HEK293 (cell line): ENCODE measurements around the gene KLF4.

Experiments used
- CTCF ChIA-PET: fragments of 350-600 bp; formaldehyde crosslinking; extraction: SDS; loops from one replicate; lab custom pipeline; 2021; ENCODE audit warnings: antibody characterized with exemption; lab: Yijun Ruan, JAX
- POLR2A ChIA-PET: fragments of 300-600 bp; formaldehyde crosslinking; extraction: SDS; loops from one replicate; lab custom pipeline; 2020; ENCODE audit warnings: antibody characterized with exemption, inconsistent platforms; lab: Yijun Ruan, JAX
- H3K27ac ChIP-seq: fragments of 200-500 bp; sonication (Bioruptor generic); 2 replicates; pipeline ENCODE4 v1.5.1; 2014; ENCODE audit warnings: low read depth, low read length, control low read depth, inconsistent platforms; ENCODE audit errors: extremely low read depth
- H3K36me3 ChIP-seq, 2 experiments: fragments of 200-500 bp in 1 of 2; sonication (Bioruptor generic) in 1 of 2; 1 replicate in 1 of 2; 2 replicates in 1 of 2; pipeline ENCODE4 v1.5.1; 2014 to 2017; ENCODE audit warnings: inconsistent platforms in 2 of 2, low read length in 2 of 2; ENCODE audit not compliant: control insufficient read depth in 2 of 2, insufficient read depth in 1 of 2
- H3K4me1 ChIP-seq: fragments of 200-500 bp; sonication (Bioruptor generic); 2 replicates; pipeline ENCODE4 v1.5.1; 2014; ENCODE audit warnings: mild to moderate bottlenecking, low read length, inconsistent platforms; ENCODE audit not compliant: control insufficient read depth, insufficient read depth
- H3K4me3 ChIP-seq: 2 replicates; pipeline ENCODE4 v1.5.1; 2011; ENCODE audit warnings: low read depth, mild to moderate bottlenecking, control low read depth, low read length, moderate library complexity
- H3K9me3 ChIP-seq: fragments of 200-500 bp; sonication (Bioruptor generic); 2 replicates; pipeline ENCODE4 v1.5.1; 2014; ENCODE audit warnings: low read depth, low read length, inconsistent platforms; ENCODE audit not compliant: control insufficient read depth, insufficient read depth
- GLI2 ChIP-seq: fragments of 450-650 bp; formaldehyde crosslinking; IDR thresholded peaks from 2 replicates; pipeline ENCODE4; 2017; ENCODE audit warnings: missing biosample characterization, missing genetic modification characterization, low read depth, borderline replicate concordance
- OVOL3 ChIP-seq: fragments of 450-650 bp; formaldehyde crosslinking; IDR thresholded peaks from 2 replicates; pipeline ENCODE4 v1.5.1; 2016; ENCODE audit warnings: missing biosample characterization, missing genetic modification characterization
- REST ChIP-seq: fragments of 450-650 bp; formaldehyde crosslinking; IDR thresholded peaks from 2 replicates; pipeline ENCODE4 v1.5.1; 2016; ENCODE audit warnings: missing biosample characterization, missing genetic modification characterization
- ZNF24 ChIP-seq: fragments of 450-650 bp; formaldehyde crosslinking; IDR thresholded peaks from 2 replicates; pipeline ENCODE4 v1.5.1; 2016; ENCODE audit warnings: missing biosample characterization, missing genetic modification characterization
- ZNF416 ChIP-seq: fragments of 450-650 bp; formaldehyde crosslinking; IDR thresholded peaks from 2 replicates; pipeline ENCODE4 v1.5.1; 2016; ENCODE audit warnings: missing biosample characterization, missing genetic modification characterization
- ZNF426 ChIP-seq: fragments of 450-650 bp; formaldehyde crosslinking; IDR thresholded peaks from 2 replicates; pipeline ENCODE4 v1.5.1; 2017; ENCODE audit warnings: missing biosample characterization, missing genetic modification characterization, mild to moderate bottlenecking, inconsistent platforms, moderate library complexity
- ZNF513 ChIP-seq: fragments of 450-650 bp; IDR thresholded peaks from 2 replicates; pipeline ENCODE4 v1.5.1; 2018; ENCODE audit warnings: missing biosample characterization, missing genetic modification characterization
- ZNF621 ChIP-seq: fragments of 450-650 bp; formaldehyde crosslinking; IDR thresholded peaks from 2 replicates; pipeline ENCODE4 v1.5.1; 2017; ENCODE audit warnings: missing biosample characterization, missing genetic modification characterization
- ZNF692 ChIP-seq: fragments of 450-650 bp; formaldehyde crosslinking; IDR thresholded peaks from 2 replicates; pipeline ENCODE4 v1.5.1; 2016; ENCODE audit warnings: missing biosample characterization, missing genetic modification characterization
- ZNF768 ChIP-seq: fragments of 450-650 bp; formaldehyde crosslinking; IDR thresholded peaks from 2 replicates; pipeline ENCODE4 v1.5.1; 2018; ENCODE audit warnings: missing biosample characterization, mild to moderate bottlenecking, missing genetic modification characterization
- ZNF777 ChIP-seq: fragments of 450-650 bp; formaldehyde crosslinking; IDR thresholded peaks from 2 replicates; pipeline ENCODE4 v1.5.1; 2017; ENCODE audit warnings: missing biosample characterization, missing genetic modification characterization, borderline replicate concordance
- TF ChIP-seq, protein P1 (sequence below): fragments of 450-650 bp; formaldehyde crosslinking; IDR thresholded peaks from 2 replicates; pipeline ENCODE4 v1.5.1; 2016; ENCODE audit warnings: missing biosample characterization, missing genetic modification characterization
- TF ChIP-seq, protein P2 (sequence below): fragments of 450-650 bp; formaldehyde crosslinking; IDR thresholded peaks from 2 replicates; pipeline ENCODE4 v1.5.1; 2016; ENCODE audit warnings: missing biosample characterization, missing genetic modification characterization, low read depth
- TF ChIP-seq, protein P3 (sequence below): fragments of 450-650 bp; formaldehyde crosslinking; IDR thresholded peaks from 2 replicates; pipeline ENCODE4 v1.5.1; 2017; ENCODE audit warnings: missing biosample characterization, missing genetic modification characterization

The KLF4 gene

GRCh38 chr9:107474124-107474523 is 15.4 kb downstream of the KLF4 start (continued):
- TF ChIP-seq ZNF621 (tag by site-specific recombination) (no peak), ZNF777 (no peak), OVOL3 (no peak)

- Histone ChIP-seq H3K4me1 (no peaks in the 10 kb centered on the region), H3K9me3 (no peaks in the 10 kb centered on the region), H3K27ac (no peak overlapping the region), H3K36me3 (no peaks in the 10 kb centered on the region), H3K4me3 (no peak overlapping the region)
- no peak for TF ChIP-seq GLI2 (tag by site-specific recombination)
- TF ChIP-seq ZNF692 = no peak
- no peak for TF ChIP-seq ZNF24 (tag by site-specific recombination)
- TF ChIP-seq ZNF513 (tag by site-specific recombination) = no peak
- TF ChIP-seq, protein P1, sequence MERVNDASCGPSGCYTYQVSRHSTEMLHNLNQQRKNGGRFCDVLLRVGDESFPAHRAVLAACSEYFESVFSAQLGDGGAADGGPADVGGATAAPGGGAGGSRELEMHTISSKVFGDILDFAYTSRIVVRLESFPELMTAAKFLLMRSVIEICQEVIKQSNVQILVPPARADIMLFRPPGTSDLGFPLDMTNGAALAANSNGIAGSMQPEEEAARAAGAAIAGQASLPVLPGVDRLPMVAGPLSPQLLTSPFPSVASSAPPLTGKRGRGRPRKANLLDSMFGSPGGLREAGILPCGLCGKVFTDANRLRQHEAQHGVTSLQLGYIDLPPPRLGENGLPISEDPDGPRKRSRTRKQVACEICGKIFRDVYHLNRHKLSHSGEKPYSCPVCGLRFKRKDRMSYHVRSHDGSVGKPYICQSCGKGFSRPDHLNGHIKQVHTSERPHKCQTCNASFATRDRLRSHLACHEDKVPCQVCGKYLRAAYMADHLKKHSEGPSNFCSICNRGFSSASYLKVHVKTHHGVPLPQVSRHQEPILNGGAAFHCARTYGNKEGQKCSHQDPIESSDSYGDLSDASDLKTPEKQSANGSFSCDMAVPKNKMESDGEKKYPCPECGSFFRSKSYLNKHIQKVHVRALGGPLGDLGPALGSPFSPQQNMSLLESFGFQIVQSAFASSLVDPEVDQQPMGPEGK = no peak
- TF ChIP-seq REST (tag by site-specific recombination) = no peak
- no peak for TF ChIP-seq ZNF768 (tag by site-specific recombination)
- ChIA-PET CTCF (interaction anchor here (0.6 kb wide), 1 partner anchor 311 kb away, joined by 3 read pairs; no protein-coding TSS in a partner anchor), POLR2A (no interaction called here)
These were observed 16.8 kb downstream of the KLF4 start for GRCh38 chr9:107472581-107473340.

- no peaks in the 10 kb centered on the region for H3K4me1 ChIP-seq
- POLR2A ChIA-PET = no interaction called here
- H3K9me3 ChIP-seq = no peaks in the 10 kb centered on the region
- no peaks in the 10 kb centered on the region for H3K36me3 ChIP-seq
- CTCF ChIA-PET = interaction anchor here (0.5 to 0.8 kb wide), 2 partner anchors 48 to 49 kb away, joined by 3 to 5 read pairs; no protein-coding TSS in a partner anchor
- no peak overlapping the region for H3K27ac ChIP-seq
- no peak overlapping the region for H3K4me3 ChIP-seq
- TF ChIP-seq, protein P2, sequence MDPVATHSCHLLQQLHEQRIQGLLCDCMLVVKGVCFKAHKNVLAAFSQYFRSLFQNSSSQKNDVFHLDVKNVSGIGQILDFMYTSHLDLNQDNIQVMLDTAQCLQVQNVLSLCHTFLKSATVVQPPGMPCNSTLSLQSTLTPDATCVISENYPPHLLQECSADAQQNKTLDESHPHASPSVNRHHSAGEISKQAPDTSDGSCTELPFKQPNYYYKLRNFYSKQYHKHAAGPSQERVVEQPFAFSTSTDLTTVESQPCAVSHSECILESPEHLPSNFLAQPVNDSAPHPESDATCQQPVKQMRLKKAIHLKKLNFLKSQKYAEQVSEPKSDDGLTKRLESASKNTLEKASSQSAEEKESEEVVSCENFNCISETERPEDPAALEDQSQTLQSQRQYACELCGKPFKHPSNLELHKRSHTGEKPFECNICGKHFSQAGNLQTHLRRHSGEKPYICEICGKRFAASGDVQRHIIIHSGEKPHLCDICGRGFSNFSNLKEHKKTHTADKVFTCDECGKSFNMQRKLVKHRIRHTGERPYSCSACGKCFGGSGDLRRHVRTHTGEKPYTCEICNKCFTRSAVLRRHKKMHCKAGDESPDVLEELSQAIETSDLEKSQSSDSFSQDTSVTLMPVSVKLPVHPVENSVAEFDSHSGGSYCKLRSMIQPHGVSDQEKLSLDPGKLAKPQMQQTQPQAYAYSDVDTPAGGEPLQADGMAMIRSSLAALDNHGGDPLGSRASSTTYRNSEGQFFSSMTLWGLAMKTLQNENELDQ (tag by site-specific recombination) = no peak
- TF ChIP-seq, protein P3, sequence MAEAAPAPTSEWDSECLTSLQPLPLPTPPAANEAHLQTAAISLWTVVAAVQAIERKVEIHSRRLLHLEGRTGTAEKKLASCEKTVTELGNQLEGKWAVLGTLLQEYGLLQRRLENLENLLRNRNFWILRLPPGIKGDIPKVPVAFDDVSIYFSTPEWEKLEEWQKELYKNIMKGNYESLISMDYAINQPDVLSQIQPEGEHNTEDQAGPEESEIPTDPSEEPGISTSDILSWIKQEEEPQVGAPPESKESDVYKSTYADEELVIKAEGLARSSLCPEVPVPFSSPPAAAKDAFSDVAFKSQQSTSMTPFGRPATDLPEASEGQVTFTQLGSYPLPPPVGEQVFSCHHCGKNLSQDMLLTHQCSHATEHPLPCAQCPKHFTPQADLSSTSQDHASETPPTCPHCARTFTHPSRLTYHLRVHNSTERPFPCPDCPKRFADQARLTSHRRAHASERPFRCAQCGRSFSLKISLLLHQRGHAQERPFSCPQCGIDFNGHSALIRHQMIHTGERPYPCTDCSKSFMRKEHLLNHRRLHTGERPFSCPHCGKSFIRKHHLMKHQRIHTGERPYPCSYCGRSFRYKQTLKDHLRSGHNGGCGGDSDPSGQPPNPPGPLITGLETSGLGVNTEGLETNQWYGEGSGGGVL (tag by site-specific recombination) = no peak
- TF ChIP-seq ZNF416 (no peak), OVOL3 (no peak), ZNF426 (tag by site-specific recombination) (no peak)
These were observed 18.0 kb downstream of the KLF4 start for GRCh38 chr9:107471552-107471951.
